PC-9 (cell line): Measurements from ENCODE around the gene ATAD3B. TPM values are rescaled to one million over a fixed set of nuclear protein-coding genes. Genes with fewer than 3 reads are reported as not detected.
"Not testable (repeated sequence)": the region's sequence is repeated elsewhere in the genome, so short reads cannot be mapped to it uniquely, and the experiment has no call there.

Experiments
- BruUV-seq: library from RNA; stranded (reverse); fragments of 400-500 nt; replicated peaks from 2 replicates; lab custom pipeline; 2021; lab: Mats Ljungman, UMichigan
- CTCF ChIA-PET: fragments of 300-600 bp; sonication (Branson Sonifier 250); formaldehyde crosslinking; loops from one replicate; lab custom pipeline; 2022; ENCODE audit warnings: antibody characterized with exemption; lab: Charles Lee
- POLR2A ChIA-PET: fragments of 300-600 bp; sonication (Branson Sonifier 250); formaldehyde crosslinking; loops from one replicate; lab custom pipeline; 2022; ENCODE audit warnings: antibody characterized with exemption; ENCODE audit not compliant: unreplicated experiment; lab: Charles Lee
- DNase-seq, 2 experiments: peaks; one replicate each; pipeline versions ENCODE4 v3.0.0 to v3.0.0-alpha.2; 2015 to 2022; ENCODE audit warnings: mixed read lengths in 1 of 2
- H2AFZ ChIP-seq: fragments of 200-600 bp; sonication (generic); 2 replicates; pipeline ENCODE4 v1.8.1; 2017; ENCODE audit warnings: antibody characterized with exemption
- H3F3A ChIP-seq: fragments of 200-600 bp; sonication (generic); 2 replicates; pipeline ENCODE4 v1.8.1; 2017; ENCODE audit warnings: antibody characterized with exemption, mild to moderate bottlenecking, low read depth; ENCODE audit not compliant: insufficient read depth
- H3K27ac ChIP-seq: fragments of 200-600 bp; sonication (generic); 2 replicates; pipeline ENCODE4 v1.6.1; 2016; ENCODE audit warnings: mixed run types
- H3K27me3 ChIP-seq: fragments of 200-600 bp; sonication (generic); 2 replicates; pipeline ENCODE4 v1.6.1; 2016; ENCODE audit warnings: low read depth, mixed run types; ENCODE audit not compliant: insufficient read depth
- H3K36me3 ChIP-seq: fragments of 200-600 bp; sonication (generic); 2 replicates; pipeline ENCODE4 v1.6.1; 2016; ENCODE audit warnings: low read depth, mixed run types
- H3K4me1 ChIP-seq: fragments of 200-600 bp; sonication (generic); replicated peaks from 2 replicates; pipeline ENCODE4 v1.6.1; 2016; ENCODE audit warnings: mixed run types; ENCODE audit not compliant: insufficient read depth
- H3K4me2 ChIP-seq: fragments of 200-600 bp; sonication (generic); 2 replicates; pipeline ENCODE4 v1.6.1; 2017; ENCODE audit warnings: mixed run types
- H3K4me3 ChIP-seq: fragments of 200-600 bp; sonication (generic); 2 replicates; pipeline ENCODE4 v1.6.1; 2016; ENCODE audit warnings: mixed run types
- H3K79me2 ChIP-seq: fragments of 200-600 bp; sonication (generic); 2 replicates; pipeline ENCODE4 v1.6.1; 2017; ENCODE audit warnings: low read depth, mixed run types
- H3K9me2 ChIP-seq: fragments of 200-600 bp; sonication (generic); 2 replicates; pipeline ENCODE4 v1.8.1; 2017; ENCODE audit warnings: mild to moderate bottlenecking; ENCODE audit not compliant: insufficient read depth
- H3K9me3 ChIP-seq: fragments of 200-600 bp; sonication (generic); 2 replicates; pipeline ENCODE4 v1.8.1; 2016; ENCODE audit warnings: low read depth; ENCODE audit not compliant: insufficient read depth
- H4K20me1 ChIP-seq: fragments of 200-600 bp; sonication (generic); 2 replicates; pipeline ENCODE4 v1.8.1; 2017; ENCODE audit not compliant: insufficient read depth
- EZH2 ChIP-seq: fragments of 200-600 bp; sonication (generic); IDR thresholded peaks from 2 replicates; pipeline ENCODE4 v1.8.0; 2017; ENCODE audit warnings: antibody characterized with exemption, low read depth
- intact Hi-C: fragments of 100-400 bp; cut with micrococcal nuclease; formaldehyde crosslinking; loops from one replicate; pipeline ENCODE4 v1.10.0; 2022; ENCODE audit not compliant: unreplicated experiment
- total RNA-seq: library from RNA; stranded (reverse); gene quantifications from 2 replicates; pipeline ENCODE4 v1.2.3, GENCODE V29; 2021
- TF ChIP-seq, protein P1 (sequence below): fragments of 200-600 bp; sonication (generic); conservative IDR thresholded peaks from 2 replicates; pipeline ENCODE4 v1.6.1; 2017; ENCODE audit warnings: mixed run types, antibody characterized with exemption, mild to moderate bottlenecking, moderate library complexity

The ATAD3B gene
- total RNA-seq, 1 experiment from 2014 or later: 32.8 TPM

DNA sequence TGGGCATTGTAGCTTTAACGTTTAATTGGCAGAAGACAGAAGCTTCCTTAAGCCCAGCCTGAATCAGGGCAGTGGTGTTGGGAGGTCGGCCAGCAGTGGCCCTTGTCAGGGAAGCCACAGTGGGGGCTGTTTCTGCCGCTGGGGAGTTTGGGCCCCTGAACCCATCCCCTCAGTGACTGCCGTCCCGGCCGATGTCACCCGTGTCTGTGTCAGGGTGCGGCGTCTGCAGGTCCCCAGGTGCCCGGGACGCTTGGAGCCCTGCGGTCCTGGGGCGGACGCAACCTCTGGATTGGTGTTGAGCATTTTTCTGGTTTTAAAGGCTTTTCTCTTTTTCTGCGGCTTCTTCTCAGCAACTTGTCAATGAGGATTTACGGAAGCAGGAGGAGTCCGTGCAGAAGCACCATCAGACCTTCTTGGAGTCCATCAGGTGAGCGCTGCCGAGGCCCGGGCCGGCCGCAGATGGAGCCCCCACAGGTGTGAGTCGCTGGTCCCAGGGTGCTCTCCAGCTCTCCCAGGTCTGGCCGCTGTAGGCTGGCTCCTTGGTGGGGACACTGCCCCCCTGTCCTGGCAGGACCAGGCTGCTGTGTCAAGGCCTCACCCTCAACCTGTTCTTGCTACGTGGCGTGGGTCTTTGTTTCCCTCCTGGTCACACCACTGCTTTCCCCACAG lies 19.7 kb upstream of the ATAD3B start:
- TF ChIP-seq EZH2: no peak
- TF ChIP-seq, protein P1, sequence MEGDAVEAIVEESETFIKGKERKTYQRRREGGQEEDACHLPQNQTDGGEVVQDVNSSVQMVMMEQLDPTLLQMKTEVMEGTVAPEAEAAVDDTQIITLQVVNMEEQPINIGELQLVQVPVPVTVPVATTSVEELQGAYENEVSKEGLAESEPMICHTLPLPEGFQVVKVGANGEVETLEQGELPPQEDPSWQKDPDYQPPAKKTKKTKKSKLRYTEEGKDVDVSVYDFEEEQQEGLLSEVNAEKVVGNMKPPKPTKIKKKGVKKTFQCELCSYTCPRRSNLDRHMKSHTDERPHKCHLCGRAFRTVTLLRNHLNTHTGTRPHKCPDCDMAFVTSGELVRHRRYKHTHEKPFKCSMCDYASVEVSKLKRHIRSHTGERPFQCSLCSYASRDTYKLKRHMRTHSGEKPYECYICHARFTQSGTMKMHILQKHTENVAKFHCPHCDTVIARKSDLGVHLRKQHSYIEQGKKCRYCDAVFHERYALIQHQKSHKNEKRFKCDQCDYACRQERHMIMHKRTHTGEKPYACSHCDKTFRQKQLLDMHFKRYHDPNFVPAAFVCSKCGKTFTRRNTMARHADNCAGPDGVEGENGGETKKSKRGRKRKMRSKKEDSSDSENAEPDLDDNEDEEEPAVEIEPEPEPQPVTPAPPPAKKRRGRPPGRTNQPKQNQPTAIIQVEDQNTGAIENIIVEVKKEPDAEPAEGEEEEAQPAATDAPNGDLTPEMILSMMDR: no peak
- no TSS peak for BruUV-seq
- Histone ChIP-seq H3K27ac (no peak overlapping the region), H3K9me3 (no peaks in the 10 kb centered on the region), H3K79me2 (no peaks in the 10 kb centered on the region), H3K27me3 (no peaks in the 10 kb centered on the region), H3K36me3 (no peaks in the 10 kb centered on the region), H3K4me1 (no peaks in the 10 kb centered on the region), H2AFZ (no peak overlapping the region), H3K9me2 (no peaks in the 10 kb centered on the region), H3F3A (no peaks in the 10 kb centered on the region), H3K4me3 (no peak overlapping the region), H4K20me1 (no peaks in the 10 kb centered on the region), H3K4me2 (no peak overlapping the region)
- POLR2A ChIA-PET: no interaction called here
- CTCF ChIA-PET: interaction anchor here (0.6 kb wide), 1 partner anchor 77 kb away, joined by 4 read pairs; the partner anchor contains the start of gene AURKAIP1
- DNase-seq: no peak
- intact Hi-C loops: no loop called here

DNA sequence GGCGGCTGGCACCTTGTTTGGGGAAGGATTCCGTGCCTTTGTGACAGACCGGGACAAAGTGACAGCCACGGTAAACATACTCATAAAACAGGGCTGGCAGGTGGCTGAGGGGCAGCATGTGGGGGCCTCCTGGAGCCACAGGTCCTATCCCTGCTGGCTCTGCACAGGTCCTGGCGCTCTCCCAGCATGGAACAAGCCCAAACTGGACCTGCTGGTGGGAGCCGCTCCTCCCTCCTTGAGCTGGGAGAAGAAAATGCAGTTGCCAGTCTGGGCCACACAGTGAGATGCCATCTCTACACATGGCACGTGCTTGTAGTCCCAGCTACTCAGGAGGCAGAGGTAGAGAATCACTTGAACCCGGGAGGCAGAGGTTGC lies 19.2 kb upstream of the ATAD3B start:
- H3K4me1 ChIP-seq, intact Hi-C loops, H3K4me2 ChIP-seq, DNase-seq, POLR2A ChIA-PET, H3K36me3 ChIP-seq, BruUV-seq, H3K27ac ChIP-seq, H3K79me2 ChIP-seq, H2AFZ ChIP-seq, H3K4me3 ChIP-seq, H4K20me1 ChIP-seq, H3F3A ChIP-seq, H3K27me3 ChIP-seq, CTCF ChIA-PET, H3K9me3 ChIP-seq, H3K9me2 ChIP-seq: not testable (repeated sequence)

DNA sequence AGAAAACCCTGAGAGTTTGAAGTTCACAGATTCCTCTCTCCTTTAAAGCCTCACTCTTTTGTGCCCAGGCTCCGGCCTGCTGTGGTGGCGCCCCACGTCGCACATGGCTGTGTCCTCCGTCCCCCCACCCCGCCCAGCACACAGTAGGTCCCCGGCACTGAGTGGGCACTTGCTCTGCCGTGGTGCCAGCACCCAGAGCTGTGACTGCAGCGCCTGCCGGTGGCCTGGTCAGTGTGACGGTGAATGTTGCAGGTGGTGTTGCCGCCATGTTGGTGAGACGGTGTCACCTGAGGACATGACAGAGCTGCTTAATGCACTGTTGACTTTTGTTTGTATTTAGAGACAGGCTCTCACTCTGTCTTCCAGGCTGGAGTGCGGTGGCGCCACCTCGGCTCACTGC lies 18.7 kb upstream of the ATAD3B start:
- ChIA-PET CTCF (no interaction called here), POLR2A (no interaction called here)
- H3K4me3 ChIP-seq: no peak overlapping the region
- no peak overlapping the region for H3K4me2 ChIP-seq
- no peak overlapping the region for H2AFZ ChIP-seq
- BruUV-seq: no TSS peak
- no peaks in the 10 kb centered on the region for H4K20me1 ChIP-seq
- H3K27ac ChIP-seq: no peak overlapping the region
- intact Hi-C loops: no loop called here
- H3K4me1 ChIP-seq: no peaks in the 10 kb centered on the region
- H3K36me3 ChIP-seq: no peaks in the 10 kb centered on the region
- TF ChIP-seq, protein P1: no peak
- TF ChIP-seq EZH2: no peak
- H3K9me3 ChIP-seq: no peaks in the 10 kb centered on the region
- no peaks in the 10 kb centered on the region for H3K9me2 ChIP-seq
- no peaks in the 10 kb centered on the region for H3K27me3 ChIP-seq
- no peak for DNase-seq
- no peaks in the 10 kb centered on the region for H3F3A ChIP-seq
- no peaks in the 10 kb centered on the region for H3K79me2 ChIP-seq

DNA sequence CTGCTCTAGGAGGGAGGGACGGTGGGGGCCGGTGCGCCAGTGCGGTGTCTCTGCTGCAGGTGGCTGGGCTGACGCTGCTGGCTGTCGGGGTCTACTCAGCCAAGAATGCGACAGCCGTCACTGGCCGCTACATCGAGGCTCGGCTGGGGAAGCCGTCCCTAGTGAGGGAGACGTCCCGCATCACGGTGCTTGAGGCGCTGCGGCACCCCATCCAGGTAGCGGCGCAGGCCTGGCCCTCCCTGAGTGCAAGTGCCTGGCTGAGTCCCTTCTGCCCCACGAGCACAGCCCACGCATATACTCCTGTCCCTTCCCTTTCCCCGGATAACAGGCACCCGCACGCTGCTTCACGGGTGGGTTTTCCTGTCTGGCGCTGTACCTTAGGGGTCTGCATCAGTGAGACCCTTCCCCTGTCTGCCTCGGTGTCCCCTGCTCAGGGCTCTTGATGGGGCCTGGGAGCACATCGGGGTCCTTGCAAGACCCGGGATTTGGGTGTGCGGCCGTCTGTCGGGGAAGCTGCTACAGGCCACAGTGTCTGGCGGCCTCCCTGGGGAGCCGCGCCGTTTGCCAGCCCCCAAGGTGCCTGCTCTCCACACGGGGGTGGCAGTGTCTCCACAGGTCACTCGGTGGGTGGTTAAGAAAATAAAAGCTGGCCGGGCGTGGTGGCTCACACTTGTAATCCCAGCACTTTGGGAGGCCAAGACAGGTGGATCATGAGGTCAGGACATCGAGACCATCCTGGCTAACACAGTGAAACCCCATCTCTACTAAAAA lies 17.1 kb upstream of the ATAD3B start:
- H3K4me3 ChIP-seq, H2AFZ ChIP-seq, H3K79me2 ChIP-seq, H3K36me3 ChIP-seq, H3K27ac ChIP-seq, H4K20me1 ChIP-seq, H3K9me2 ChIP-seq, CTCF ChIA-PET, H3K4me2 ChIP-seq, DNase-seq, H3K4me1 ChIP-seq, H3K27me3 ChIP-seq, intact Hi-C loops, BruUV-seq, POLR2A ChIA-PET, H3K9me3 ChIP-seq, H3F3A ChIP-seq: not testable (repeated sequence)
